Progenitor cell of endocrine pancreas (in vitro differentiated cells): ENCODE data around the gene FBXL15. TPM values are rescaled to one million over a fixed set of nuclear protein-coding genes. Genes with fewer than 3 reads are reported as not detected.

Experiments used
- DNase-seq: peaks from one replicate; pipeline ENCODE4 v3.0.0; 2021; ENCODE audit warnings: low spot score; ENCODE audit not compliant: unreplicated experiment
- H3K27ac Mint-ChIP-seq: 2 replicates; pipeline ENCODE4 v1.8.0; 2021; ENCODE audit warnings: mild to moderate bottlenecking, moderate library complexity, mixed read lengths
- H3K27me3 Mint-ChIP-seq: 2 replicates; pipeline ENCODE4 v1.8.0; 2021; ENCODE audit warnings: mixed read lengths
- H3K36me3 Mint-ChIP-seq: 2 replicates; pipeline ENCODE4 v1.8.0; 2022; ENCODE audit warnings: mixed read lengths; ENCODE audit not compliant: insufficient read depth
- H3K4me1 Mint-ChIP-seq: 2 replicates; pipeline ENCODE4 v1.8.0; 2021; ENCODE audit warnings: low read depth, mixed read lengths
- H3K4me3 Mint-ChIP-seq: 2 replicates; pipeline ENCODE4 v1.8.0; 2021; ENCODE audit warnings: low read depth, mild to moderate bottlenecking, moderate library complexity, mixed read lengths
- H3K9me3 Mint-ChIP-seq: 2 replicates; pipeline ENCODE4 v1.8.0; 2021; ENCODE audit warnings: low read depth, mixed read lengths
- total RNA-seq: library from RNA; stranded (reverse); gene quantifications from 2 replicates; pipeline ENCODE4 v1.2.1, GENCODE V29; 2021
- TF ChIP-seq, protein P1 (sequence below): fragments of 200-600 bp; sonication (generic); IDR thresholded peaks from one replicate; pipeline ENCODE4 v1.5.0; 2021; ENCODE audit warnings: antibody characterized with exemption, mild to moderate bottlenecking; ENCODE audit not compliant: unreplicated experiment

FBXL15 gene
- total RNA-seq, 1 donor from 2014 or later, result 14.0 TPM

DNA sequence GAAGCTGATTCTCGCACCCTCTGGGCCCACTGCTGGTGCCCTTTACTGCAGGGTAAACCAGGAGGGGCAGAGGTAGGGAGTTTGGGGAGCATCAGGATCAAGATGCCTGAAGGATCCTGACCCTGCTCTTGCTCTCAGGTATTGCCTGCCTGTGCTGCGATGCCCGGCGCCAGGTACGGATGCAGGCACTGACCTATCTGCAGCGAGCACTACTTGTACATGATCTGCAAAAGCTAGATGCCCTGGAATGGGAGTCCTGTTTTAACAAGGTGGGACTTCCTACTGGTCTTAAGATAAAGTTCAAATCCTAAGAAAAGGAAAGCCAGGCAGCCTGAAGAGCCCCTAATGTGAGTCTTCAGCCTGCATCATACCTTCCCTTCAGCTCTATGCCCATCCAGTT is 41.3 kb upstream of the FBXL15 start:
- Mint-ChIP-seq H3K27ac (no peak overlapping the region), H3K27me3 (no peaks in the 10 kb centered on the region), H3K9me3 (no peaks in the 10 kb centered on the region), H3K4me3 (no peak overlapping the region), H3K4me1 (no peaks in the 10 kb centered on the region), H3K36me3 (peaks cover 14% of the 10 kb centered on the region)
- no peak for DNase-seq
- TF ChIP-seq, protein P1, sequence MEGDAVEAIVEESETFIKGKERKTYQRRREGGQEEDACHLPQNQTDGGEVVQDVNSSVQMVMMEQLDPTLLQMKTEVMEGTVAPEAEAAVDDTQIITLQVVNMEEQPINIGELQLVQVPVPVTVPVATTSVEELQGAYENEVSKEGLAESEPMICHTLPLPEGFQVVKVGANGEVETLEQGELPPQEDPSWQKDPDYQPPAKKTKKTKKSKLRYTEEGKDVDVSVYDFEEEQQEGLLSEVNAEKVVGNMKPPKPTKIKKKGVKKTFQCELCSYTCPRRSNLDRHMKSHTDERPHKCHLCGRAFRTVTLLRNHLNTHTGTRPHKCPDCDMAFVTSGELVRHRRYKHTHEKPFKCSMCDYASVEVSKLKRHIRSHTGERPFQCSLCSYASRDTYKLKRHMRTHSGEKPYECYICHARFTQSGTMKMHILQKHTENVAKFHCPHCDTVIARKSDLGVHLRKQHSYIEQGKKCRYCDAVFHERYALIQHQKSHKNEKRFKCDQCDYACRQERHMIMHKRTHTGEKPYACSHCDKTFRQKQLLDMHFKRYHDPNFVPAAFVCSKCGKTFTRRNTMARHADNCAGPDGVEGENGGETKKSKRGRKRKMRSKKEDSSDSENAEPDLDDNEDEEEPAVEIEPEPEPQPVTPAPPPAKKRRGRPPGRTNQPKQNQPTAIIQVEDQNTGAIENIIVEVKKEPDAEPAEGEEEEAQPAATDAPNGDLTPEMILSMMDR, result no peak

DNA sequence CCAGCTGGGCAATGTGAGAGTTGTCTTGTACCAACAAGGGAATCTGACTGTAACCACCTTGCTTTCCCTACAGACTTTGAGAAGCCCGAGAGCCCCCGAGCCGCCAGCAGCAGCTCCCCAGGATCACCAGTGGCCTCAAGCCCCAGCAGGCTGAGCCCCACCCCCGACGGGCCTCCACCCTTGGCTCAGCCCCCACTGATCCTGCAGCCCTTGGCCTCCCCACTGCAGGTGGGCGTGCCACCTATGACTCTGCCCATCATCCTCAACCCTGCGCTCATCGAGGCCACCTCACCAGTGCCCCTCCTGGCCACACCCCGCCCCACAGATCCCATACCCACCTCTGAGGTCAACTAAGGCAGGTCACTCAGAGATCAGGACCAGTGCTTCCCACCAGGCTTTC is 38.7 kb upstream of the FBXL15 start:
- no peaks in the 10 kb centered on the region for H3K27me3 Mint-ChIP-seq
- H3K4me1 Mint-ChIP-seq, result no peaks in the 10 kb centered on the region
- no peaks in the 10 kb centered on the region for H3K9me3 Mint-ChIP-seq
- H3K27ac Mint-ChIP-seq, result no peak overlapping the region
- H3K4me3 Mint-ChIP-seq, result no peak overlapping the region
- TF ChIP-seq, protein P1, result no peak
- peaks cover 9% of the 10 kb centered on the region for H3K36me3 Mint-ChIP-seq
- no peak for DNase-seq

DNA sequence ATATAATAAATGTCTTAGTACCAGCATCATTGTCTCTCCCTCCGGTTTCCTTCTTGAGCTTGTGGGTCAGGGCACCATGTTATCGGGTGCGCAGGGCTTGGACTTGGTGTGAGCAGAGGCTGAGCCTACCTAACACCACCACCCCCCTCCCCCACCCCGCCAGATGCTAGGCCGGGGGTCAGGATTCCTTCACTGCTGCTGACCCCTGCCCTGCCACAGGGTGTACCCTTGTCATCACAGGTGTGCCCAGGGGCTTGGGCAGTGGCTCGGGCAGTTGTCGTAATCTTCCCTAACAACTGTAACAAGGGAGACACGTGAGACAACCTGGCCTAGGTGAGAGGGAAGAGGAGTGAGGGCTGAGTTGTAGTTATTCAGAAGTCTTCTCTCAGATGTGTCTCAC is 37.8 kb upstream of the FBXL15 start:
- H3K27me3 Mint-ChIP-seq, result no peaks in the 10 kb centered on the region
- peaks cover 9% of the 10 kb centered on the region for H3K36me3 Mint-ChIP-seq
- no peak for DNase-seq
- H3K4me3 Mint-ChIP-seq, result no peak overlapping the region
- H3K4me1 Mint-ChIP-seq, result no peaks in the 10 kb centered on the region
- H3K27ac Mint-ChIP-seq, result no peak overlapping the region
- no peaks in the 10 kb centered on the region for H3K9me3 Mint-ChIP-seq
- TF ChIP-seq, protein P1, result no peak

DNA sequence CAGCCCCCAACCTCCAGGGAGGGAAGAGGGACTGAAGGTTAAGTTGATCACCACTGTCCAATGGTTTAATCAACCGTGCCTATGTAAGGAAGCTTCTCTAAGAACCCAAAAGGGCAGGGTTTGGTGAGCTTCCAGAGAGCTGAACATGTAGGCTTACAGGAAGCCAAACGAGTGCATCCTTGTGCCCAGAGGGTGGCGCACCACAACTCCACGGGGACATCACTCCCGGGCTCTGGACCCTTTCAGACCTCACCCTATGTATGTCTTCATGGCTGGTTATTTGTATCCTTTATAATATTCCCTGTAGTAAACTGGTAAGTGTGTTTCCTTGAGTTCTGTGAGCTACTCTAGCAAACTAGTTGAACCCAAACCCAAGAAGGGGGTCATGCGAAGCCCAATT is 36.6 kb upstream of the FBXL15 start:
- Mint-ChIP-seq H3K4me3 (no peak overlapping the region), H3K27ac (no peak overlapping the region), H3K36me3 (peaks cover 9% of the 10 kb centered on the region), H3K9me3 (no peaks in the 10 kb centered on the region), H3K27me3 (no peaks in the 10 kb centered on the region), H3K4me1 (no peaks in the 10 kb centered on the region)
- no peak for DNase-seq
- TF ChIP-seq, protein P1, result peak; percentile 25

DNA sequence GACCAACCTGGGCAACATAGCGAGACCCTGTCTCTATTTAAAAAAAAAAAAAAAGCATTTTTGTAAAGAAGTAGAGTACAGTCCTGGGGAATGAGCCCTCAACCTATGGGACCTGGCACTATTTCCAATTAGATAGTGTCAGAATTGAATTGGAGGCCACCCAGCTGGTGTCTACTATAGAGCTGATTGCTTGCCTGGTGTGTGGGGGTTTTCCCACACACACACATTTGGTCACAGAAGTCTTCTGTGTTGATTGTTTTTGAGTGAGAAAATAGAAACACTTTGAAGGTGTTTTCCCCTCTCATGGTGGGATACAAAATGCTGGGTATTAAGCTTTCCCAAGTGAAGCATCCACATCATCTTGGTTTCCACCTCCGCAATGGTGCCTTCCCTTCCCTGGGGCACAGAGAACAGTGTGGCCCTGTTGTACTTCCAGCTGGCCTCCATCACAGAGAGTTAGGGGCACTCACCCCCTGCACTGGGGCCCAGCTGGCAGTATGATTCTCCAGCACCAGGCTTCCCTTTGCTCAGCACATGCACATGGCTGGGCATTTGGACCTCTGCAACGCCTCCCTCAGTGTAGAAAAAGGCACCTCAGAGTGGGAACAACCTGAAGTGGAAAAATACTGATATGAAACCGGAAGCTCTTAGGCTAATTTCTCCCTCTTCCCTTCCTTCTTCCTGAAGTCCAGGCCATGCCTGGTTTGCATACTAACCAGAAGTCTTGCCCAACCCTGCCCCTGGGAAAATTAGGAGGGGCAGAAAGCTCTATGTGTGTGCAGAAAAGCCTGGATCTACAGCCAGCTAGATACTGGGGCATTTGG is 35.8 kb upstream of the FBXL15 start:
- H3K4me1 Mint-ChIP-seq, result peaks cover under 1% of the 10 kb centered on the region
- H3K9me3 Mint-ChIP-seq, result no peaks in the 10 kb centered on the region
- no peak overlapping the region for H3K4me3 Mint-ChIP-seq
- TF ChIP-seq, protein P1, result no peak
- no peak for DNase-seq
- H3K36me3 Mint-ChIP-seq, result peaks cover 8% of the 10 kb centered on the region
- H3K27ac Mint-ChIP-seq, result no peak overlapping the region
- H3K27me3 Mint-ChIP-seq, result peaks cover 1% of the 10 kb centered on the region
